GM12878 (cell line): Measurements from ENCODE around the gene HMGCLL1. TPM values are rescaled to one million over a fixed set of nuclear protein-coding genes. Genes with fewer than 3 reads are reported as not detected.

ENCODE experiments used
- ATAC-seq: fragments of 200-7000 bp; cut with Tn5 transposase; 3 replicates; pipeline ENCODE4 v1.9.1; 2020; ENCODE audit warnings: mild to moderate bottlenecking, moderate library complexity
- BruUV-seq: library from RNA; stranded (reverse); fragments of 400-500 nt; replicated peaks from 2 replicates; lab custom pipeline; 2021; lab: Mats Ljungman, UMichigan
- CTCF ChIA-PET: fragments of 300-600 bp; sonication (Branson Sonifier 250); formaldehyde crosslinking; extraction: SDS; loops from one replicate; lab custom pipeline; 2021; ENCODE audit warnings: inconsistent platforms; lab: Yijun Ruan, JAX
- POLR2A ChIA-PET: fragments of 350-600 bp; formaldehyde crosslinking; extraction: SDS; loops from one replicate; lab custom pipeline; 2021; ENCODE audit warnings: inconsistent platforms; lab: Charles Lee
- RAD21 ChIA-PET: fragments of 300-600 bp; sonication (Branson Sonifier 250); formaldehyde crosslinking; loops from one replicate; lab custom pipeline; 2023; ENCODE audit warnings: antibody characterized with exemption; ENCODE audit not compliant: unreplicated experiment; lab: Charles Lee
- SMC1A ChIA-PET: fragments of 300-600 bp; sonication (Branson Sonifier 250); formaldehyde crosslinking; loops from one replicate; lab custom pipeline; 2023; ENCODE audit not compliant: unreplicated experiment, uncharacterized antibody; lab: Charles Lee
- DNase-seq: peaks from one replicate; pipeline ENCODE4 v3.0.0-alpha.2; 2011; ENCODE audit warnings: low read depth, low spot score
- FAIRE-seq: peaks from 3 replicates; lab custom pipeline; 2011; peaks lifted over from hg19 to GRCh38; lab: Jason Lieb, UNC
- H2AFZ ChIP-seq: 2 replicates; pipeline ENCODE4 v1.6.0; 2011; ENCODE audit warnings: low read depth, low read length, control low read depth; ENCODE audit not compliant: control insufficient read depth
- H3K27ac ChIP-seq: 2 replicates; pipeline ENCODE4 v1.5.1; 2011; ENCODE audit warnings: control low read depth; ENCODE audit not compliant: control insufficient read depth, insufficient read depth
- H3K27me3 ChIP-seq, 2 experiments: replicated peaks in 1 of 2; 2 replicates each; pipeline versions ENCODE4 v1.6.0 to v1.6.1; 2011; ENCODE audit warnings: low read length in 1 of 2; ENCODE audit not compliant: control insufficient read depth in 2 of 2, insufficient read depth in 2 of 2
- H3K36me3 ChIP-seq, 2 experiments: 2 replicates each; pipeline ENCODE4 v1.5.1; 2011; ENCODE audit warnings: low read length in 1 of 2; ENCODE audit not compliant: control insufficient read depth in 2 of 2, insufficient read depth in 2 of 2
- H3K4me1 ChIP-seq: 2 replicates; pipeline ENCODE4 v1.6.1; 2011; ENCODE audit warnings: mild to moderate bottlenecking, low read length, moderate library complexity, mixed read lengths; ENCODE audit not compliant: control insufficient read depth, insufficient read depth
- H3K4me2 ChIP-seq: 2 replicates; pipeline ENCODE4 v1.6.0; 2011; ENCODE audit warnings: control low read depth; ENCODE audit not compliant: control insufficient read depth, insufficient read depth
- H3K4me3 ChIP-seq: fragments of 200-600 bp; sonication (generic); 2 replicates; pipeline ENCODE4 v1.5.1; 2016
- H3K79me2 ChIP-seq: 2 replicates; pipeline ENCODE4 v1.6.0; 2011; ENCODE audit warnings: low read length; ENCODE audit not compliant: control insufficient read depth, insufficient read depth
- H3K9ac ChIP-seq: 2 replicates; pipeline ENCODE4 v1.8.0; 2011; ENCODE audit warnings: low read length, control low read depth, mixed read lengths; ENCODE audit not compliant: control insufficient read depth, insufficient read depth
- H3K9me3 ChIP-seq: replicated peaks from 3 replicates; pipeline ENCODE4 v1.5.1; 2011; ENCODE audit warnings: mild to moderate bottlenecking, low read length; ENCODE audit not compliant: control insufficient read depth, insufficient read depth
- H4K20me1 ChIP-seq: 2 replicates; pipeline ENCODE4 v1.6.0; 2011; ENCODE audit not compliant: control insufficient read depth, insufficient read depth
- BHLHE40 ChIP-seq, 2 experiments: fragments of 450-650 bp in 1 of 2; IDR thresholded peaks; 2 replicates each; pipeline ENCODE4 v1.6.1; 2011 to 2017; ENCODE audit warnings: low read depth in 2 of 2, borderline replicate concordance in 1 of 2, improper control_type of control experiment in 1 of 2, low read length in 1 of 2, mild to moderate bottlenecking in 1 of 2
- BRCA1 ChIP-seq: IDR thresholded peaks from 2 replicates; pipeline ENCODE4 v1.6.1; 2011; ENCODE audit warnings: low read depth, low read length, improper control_type of control experiment
- CTCF ChIP-seq, 3 experiments: IDR thresholded peaks in 2 of 3; conservative IDR thresholded peaks in 1 of 3; 2 replicates each; pipeline ENCODE4 v1.5.1; 2011; ENCODE audit warnings: low read depth in 3 of 3, low read length in 3 of 3, mild to moderate bottlenecking in 3 of 3, control low read depth in 2 of 3, moderate library complexity in 2 of 3, inconsistent platforms in 1 of 3, mixed read lengths in 1 of 3; ENCODE audit not compliant: control insufficient read depth in 2 of 3, insufficient read depth in 1 of 3; ENCODE audit errors: extremely low read depth in 1 of 3
- ETV6 ChIP-seq, 2 experiments: fragments of 450-650 bp in 1 of 2; IDR thresholded peaks in 1 of 2; conservative IDR thresholded peaks in 1 of 2; 2 replicates each; pipeline ENCODE4 v1.6.1; 2014; ENCODE audit warnings: antibody characterized with exemption in 1 of 2, borderline replicate concordance in 1 of 2, low read depth in 1 of 2, mild to moderate bottlenecking in 1 of 2, moderate library complexity in 1 of 2
- FOXK2 ChIP-seq: fragments of 450-650 bp; IDR thresholded peaks from 2 replicates; pipeline ENCODE4 v1.6.1; 2017; ENCODE audit warnings: mild to moderate bottlenecking, moderate library complexity
- FOXM1 ChIP-seq: IDR thresholded peaks from 2 replicates; pipeline ENCODE4 v1.6.1; 2012; ENCODE audit warnings: low read depth, mild to moderate bottlenecking, inconsistent platforms, low read length, moderate library complexity
- GATAD2B ChIP-seq: fragments of 450-650 bp; conservative IDR thresholded peaks from 2 replicates; pipeline ENCODE4 v1.6.1; 2017; ENCODE audit warnings: low read depth, mild to moderate bottlenecking, moderate library complexity
- HDAC2 ChIP-seq: fragments of 200-600 bp; sonication (generic); IDR thresholded peaks from 2 replicates; pipeline ENCODE4 v1.6.1; 2017
- NFYA ChIP-seq: IDR thresholded peaks from 2 replicates; pipeline ENCODE4 v1.6.1; 2011; ENCODE audit warnings: low read depth, mild to moderate bottlenecking, low read length, improper control_type of control experiment, borderline replicate concordance
- RAD21 ChIP-seq: IDR thresholded peaks from 2 replicates; pipeline ENCODE4 v1.6.1; 2011; ENCODE audit warnings: mild to moderate bottlenecking, low read depth, low read length, moderate library complexity; ENCODE audit not compliant: insufficient read depth
- SMC3 ChIP-seq: IDR thresholded peaks from 2 replicates; pipeline ENCODE4 v1.6.1; 2011; ENCODE audit warnings: low read length, improper control_type of control experiment, borderline replicate concordance
- USF1 ChIP-seq: IDR thresholded peaks from 2 replicates; pipeline ENCODE4 v1.6.1; 2011; ENCODE audit warnings: borderline replicate concordance, low read depth, mild to moderate bottlenecking, moderate library complexity, mixed read lengths, low read length; ENCODE audit not compliant: insufficient read depth; ENCODE audit errors: extremely low read length
- YY1 ChIP-seq: IDR thresholded peaks from 2 replicates; pipeline ENCODE4 v1.6.1; 2011; ENCODE audit warnings: low read depth, mild to moderate bottlenecking, low read length
- ZNF274 ChIP-seq: IDR thresholded peaks from one replicate; pipeline ENCODE4 v1.8.0; 2011; ENCODE audit not compliant: insufficient read length, insufficient read depth
- in situ Hi-C: fragments of 300-500 bp; cut with MboI; formaldehyde crosslinking; loops from 9 replicates; pipeline ENCODE4 v1.14.3; 2018; ENCODE audit warnings: mixed read lengths
- intact Hi-C: fragments of 100-400 bp; cut with micrococcal nuclease; formaldehyde crosslinking; loops from one replicate; pipeline ENCODE4 v1.14.2; 2022; ENCODE audit not compliant: unreplicated experiment
- polyA plus RNA-seq, 11 experiments: library from polyadenylated mRNA; depleted of rRNA in 4 of 11; unstranded in 6 of 11; stranded (reverse) in 5 of 11; fragments of >200 nt; fragmentation: Nextera tagmentation in 4 of 11; fragmentation: Illumina TruSeq in 1 of 11; extraction: Ambion mirVana in 4 of 11; extraction: Trizol in 1 of 11; gene quantifications; 1 replicate in 1 of 11; 2 replicates in 10 of 11; pipeline versions ENCODE4 v1.2.1 to v1.2.3, GENCODE V29; 2011 to 2016; ENCODE audit warnings: inconsistent platforms in 2 of 11, missing spikeins in 2 of 11, low read depth in 1 of 11
- total RNA-seq, 4 experiments: library from RNA; depleted of rRNA in 3 of 4; stranded (reverse); fragments of >200 nt in 3 of 4; fragmentation: Illumina TruSeq in 1 of 4; extraction: Trizol in 1 of 4; gene quantifications; 2 replicates each; pipeline versions ENCODE4 v1.2.1 to v1.2.3, GENCODE V29; 2013 to 2021
- TF ChIP-seq, protein P1 (sequence below): fragments of 450-650 bp; IDR thresholded peaks from 2 replicates; pipeline ENCODE4 v1.6.1; 2017; ENCODE audit warnings: low read depth, mild to moderate bottlenecking, moderate library complexity

The HMGCLL1 gene
- total and polyA plus RNA-seq, 10 of the 15 experiments (the other 5 are each of a cell fraction or from before 2014, with no cell fraction given): not detected

DNA sequence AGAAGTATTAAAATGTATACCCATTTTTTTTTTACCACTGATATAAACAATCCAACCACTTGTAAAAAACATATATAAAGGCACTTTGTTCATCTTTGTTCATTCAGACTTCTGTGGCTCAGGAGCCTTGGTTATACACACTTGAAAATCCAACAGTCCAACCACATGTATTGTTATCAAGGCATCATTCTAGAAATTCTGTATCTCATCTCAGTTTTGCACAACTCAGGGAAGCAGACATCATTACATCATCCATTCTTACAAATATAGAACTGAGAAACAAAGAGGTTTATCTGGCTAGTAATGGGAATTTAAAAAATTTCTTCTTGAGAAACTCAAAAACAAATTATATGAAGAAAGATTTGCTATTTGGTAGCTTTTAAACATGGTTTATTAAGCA, 88.1 kb downstream of the HMGCLL1 start:
- no peak overlapping the region for H3K4me2 ChIP-seq
- no TSS peak for BruUV-seq
- ATAC-seq (no peak), DNase-seq (no peak), FAIRE-seq (no peak)
- H4K20me1 ChIP-seq: no peaks in the 10 kb centered on the region; the same call in 1 of the 2 replicates
- H3K4me1 ChIP-seq: no peaks in the 10 kb centered on the region
- CTCF ChIA-PET: interaction anchor here (0.5 kb wide), 1 partner anchor 81 kb away, joined by 3 read pairs; no protein-coding TSS in a partner anchor
- TF ChIP-seq ZNF274 (no peak), FOXM1 (no peak), HDAC2 (no peak), GATAD2B (no peak), BRCA1 (no peak), USF1 (no peak), SMC3 (no peak), ETV6 (conservative IDR thresholded peaks at IDR 0.05 in 1 of 2, IDR thresholded peaks at IDR 0.05 in 1 of 2; ENCODE audit: borderline replicate concordance in 1 of 2, low read depth in 1 of 2) (no peak), NFYA (no peak), CTCF (IDR thresholded peaks at IDR 0.05 in 2 of 3, conservative IDR thresholded peaks at IDR 0.05 in 1 of 3; ENCODE audit: control insufficient read depth in 2 of 3, extremely low read depth in 1 of 3, insufficient read depth in 1 of 3, low read depth in 3 of 3, low read length in 3 of 3) (no peak), RAD21 (no peak), FOXK2 (no peak), BHLHE40 (IDR thresholded peaks at IDR 0.05; ENCODE audit: borderline replicate concordance in 1 of 2, low read depth in 2 of 2, low read length in 1 of 2) (no peak), YY1 (no peak)
- TF ChIP-seq, protein P1, sequence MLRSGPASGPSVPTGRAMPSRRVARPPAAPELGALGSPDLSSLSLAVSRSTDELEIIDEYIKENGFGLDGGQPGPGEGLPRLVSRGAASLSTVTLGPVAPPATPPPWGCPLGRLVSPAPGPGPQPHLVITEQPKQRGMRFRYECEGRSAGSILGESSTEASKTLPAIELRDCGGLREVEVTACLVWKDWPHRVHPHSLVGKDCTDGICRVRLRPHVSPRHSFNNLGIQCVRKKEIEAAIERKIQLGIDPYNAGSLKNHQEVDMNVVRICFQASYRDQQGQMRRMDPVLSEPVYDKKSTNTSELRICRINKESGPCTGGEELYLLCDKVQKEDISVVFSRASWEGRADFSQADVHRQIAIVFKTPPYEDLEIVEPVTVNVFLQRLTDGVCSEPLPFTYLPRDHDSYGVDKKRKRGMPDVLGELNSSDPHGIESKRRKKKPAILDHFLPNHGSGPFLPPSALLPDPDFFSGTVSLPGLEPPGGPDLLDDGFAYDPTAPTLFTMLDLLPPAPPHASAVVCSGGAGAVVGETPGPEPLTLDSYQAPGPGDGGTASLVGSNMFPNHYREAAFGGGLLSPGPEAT: no peak
- no peaks in the 10 kb centered on the region for H3K79me2 ChIP-seq
- POLR2A ChIA-PET: no interaction called here
- no peak overlapping the region for H3K27ac ChIP-seq
- H3K27me3 ChIP-seq: no peaks in the 10 kb centered on the region
- H2AFZ ChIP-seq: no peak overlapping the region
- RAD21 ChIA-PET: no interaction called here
- H3K4me3 ChIP-seq: no peak overlapping the region
- in situ Hi-C loops: no loop called here
- H3K36me3 ChIP-seq: no peaks in the 10 kb centered on the region
- intact Hi-C loops: no loop called here
- SMC1A ChIA-PET: interaction anchor here (1.4 kb wide), 1 partner anchor 11 kb away, joined by 3 read pairs; no protein-coding TSS in a partner anchor
- H3K9ac ChIP-seq: no peak overlapping the region
- no peaks in the 10 kb centered on the region for H3K9me3 ChIP-seq
